ENCODE results near the gene ELMOD3. TPM values are rescaled to one million over a fixed set of nuclear protein-coding genes. Genes with fewer than 3 reads are reported as not detected.
"Not testable (repeated sequence)": the region's sequence is repeated elsewhere in the genome, so short reads cannot be mapped to it uniquely, and the experiment has no call there.

Gene ELMOD3
- polyA plus RNA-seq, 2 of the 4 experiments (the other 2 are of a cell fraction) = 17.8 to 29.9 TPM

- ATAC-seq = no peak
- no peak for FAIRE-seq
- Histone ChIP-seq H3K27ac (peak overlapping the region in 1 of 2 experiments; percentile 78; a peak in 1 of 6 replicates), H3K4me1 (peaks cover 40% of the 10 kb centered on the region), H3K4me3 (no peak overlapping the region), H3K9me3 (no peaks in the 10 kb centered on the region), H3K4me2 (no peak overlapping the region)
- 93% methylated on average over 5 of the region's 5 CpGs for WGBS (ENCODE audit: missing lambda C conversion rate)
- DNase-seq (ENCODE audit: low read depth in 1 of 2, low spot score in 1 of 2) = no peak
- no peak for TF ChIP-seq HMGXB4 (CRISPR knock-in tag; IDR thresholded peaks at IDR 0.05; ENCODE audit: borderline replicate concordance)
- no peak for TF ChIP-seq E2F6 (IDR thresholded peaks at IDR 0.05; ENCODE audit: borderline replicate concordance, low read depth)
- TF ChIP-seq NFE2L2 (conservative IDR thresholded peaks at IDR 0.05; ENCODE audit: low read length) = no peak
- no peak for TF ChIP-seq FOSL2 (IDR thresholded peaks at IDR 0.05)
- TF ChIP-seq FOSL2 (CRISPR knock-in tag; IDR thresholded peaks at IDR 0.05) = no peak
- no peak for TF ChIP-seq ZNF302 (CRISPR knock-in tag; IDR thresholded peaks at IDR 0.05)
- TF ChIP-seq ZFP36 (IDR thresholded peaks at IDR 0.05; ENCODE audit: borderline replicate concordance, partially characterized antibody) = no peak
- no peak for TF ChIP-seq MYC (IDR thresholded peaks at IDR 0.05; ENCODE audit: borderline replicate concordance, low read length)
- no peak for TF ChIP-seq MAX (IDR thresholded peaks at IDR 0.05)
- TF ChIP-seq NPAS2 (CRISPR knock-in tag; IDR thresholded peaks at IDR 0.05; ENCODE audit: borderline replicate concordance) = no peak
- TF ChIP-seq HES2 (IDR thresholded peaks at IDR 0.05) = no peak
- no peak for TF ChIP-seq RCOR1 (IDR thresholded peaks at IDR 0.05; ENCODE audit: low read depth, low read length)
- ChIA-PET CTCF (interaction anchor here (3.2 to 41.9 kb wide), 2 partner anchors 9 to 134 kb away, joined by 18 to 1185 read pairs; partner anchors contain the start of genes GGCX and MAT2A), POLR2A (no interaction called here)
These were observed 56.8 kb downstream of the ELMOD3 start for GRCh38 chr2:85411405-85411748.

- TF ChIP-seq TFCP2L1 (CRISPR knock-in tag; IDR thresholded peaks at IDR 0.05) = no peak
- 0 out of 2 replicates have a peak, but pooled peaks have one; percentile 32 for TF ChIP-seq HOXB5 (CRISPR knock-in tag; IDR thresholded peaks at IDR 0.05)
- TF ChIP-seq CHD4 (IDR thresholded peaks at IDR 0.05; ENCODE audit: borderline replicate concordance) = no peak
- TF ChIP-seq RNF2 (IDR thresholded peaks at IDR 0.05; ENCODE audit: borderline replicate concordance, low read depth) = 0 out of 2 replicates have a peak, but pooled peaks have one; percentile 34
- TF ChIP-seq E2F6 (IDR thresholded peaks at IDR 0.05; ENCODE audit: borderline replicate concordance, low read depth) = peak; percentile 74; the same call in 1 of the 2 replicates
- TF ChIP-seq FOSL2 (IDR thresholded peaks at IDR 0.05) = no peak
- TF ChIP-seq FOSL2 (CRISPR knock-in tag; IDR thresholded peaks at IDR 0.05) = peak; percentile 67
- Histone ChIP-seq H3K9me3 (no peaks in the 10 kb centered on the region), H3K4me3 (peak overlapping the region; percentile 45), H3K27ac (peak overlapping the region; percentile 67 to 86), H3K4me2 (peak overlapping the region; percentile 78), H3K4me1 (peaks cover 46% of the 10 kb centered on the region)
- ATAC-seq (peak; percentile 22 to 46; a peak in 5 of 6 replicates), FAIRE-seq (no peak), DNase-seq (ENCODE audit: low read depth in 1 of 2, low spot score in 1 of 2) (no peak)
- ChIA-PET POLR2A (interaction anchor here (1.4 kb wide), 2 partner anchors 59 to 125 kb away, joined by 4 to 10 read pairs; partner anchors contain the start of genes ELMOD3, MAT2A and RETSAT), CTCF (interaction anchor here (0.6 to 41.9 kb wide), 6 partner anchors 7 to 687 kb away, joined by 3 to 1185 read pairs (median 4); partner anchors contain the start of genes GGCX and MAT2A)
- 38% methylated on average over 31 of the region's 44 CpGs for WGBS (ENCODE audit: missing lambda C conversion rate)
These were observed 59.2 kb downstream of the ELMOD3 start for GRCh38 chr2:85413592-85414420.

- peaks cover 52% of the 10 kb centered on the region for H3K4me1 ChIP-seq
- peak overlapping the region; percentile 67 to 86 for H3K27ac ChIP-seq
- FAIRE-seq; DNase-seq (ENCODE audit: low read depth in 1 of 2, low spot score in 1 of 2); H3K9me3 ChIP-seq; ATAC-seq: not testable (repeated sequence)
- CTCF ChIA-PET = interaction anchor here (0.6 to 41.9 kb wide), 2 partner anchors 131 to 687 kb away, joined by 4 to 1185 read pairs; partner anchors contain the start of genes GGCX and MAT2A
- 90% methylated on average over 5 of the region's 5 CpGs for WGBS (ENCODE audit: missing lambda C conversion rate)
- H3K4me3 ChIP-seq = peak overlapping the region; percentile 45; the same call in 2 of the 3 replicates
- peak overlapping the region; percentile 78 for H3K4me2 ChIP-seq
- POLR2A ChIA-PET = interaction anchor here (1.4 kb wide), 2 partner anchors 60 to 124 kb away, joined by 4 to 10 read pairs; partner anchors contain the start of genes ELMOD3, MAT2A and RETSAT
These were observed 59.8 kb downstream of the ELMOD3 start for GRCh38 chr2:85414421-85414759.

Data from A549 (cell line).